Esophagus squamous epithelium (tissue), 4 donors: Measurements from ENCODE around the gene NUDT19.
"Not testable (repeated sequence)": the region's sequence is repeated elsewhere in the genome, so short reads cannot be mapped to it uniquely, and the experiment has no call there.

Experiments used
- POLR2A ChIP-seq, 4 donors: fragments of 450-650 bp; IDR thresholded peaks; one replicate each; pipeline ENCODE4 v1.6.1; 2017; ENCODE audit warnings: antibody characterized with exemption in 4 of 4, mild to moderate bottlenecking in 4 of 4, moderate library complexity in 3 of 4
- TF ChIP-seq, protein P1 (sequence below), 6 experiments: fragments of 450-650 bp in 4 of 6; fragments of 200-600 bp in 2 of 6; sonication (generic) in 2 of 6; IDR thresholded peaks; one replicate each; pipeline ENCODE4 v1.5.1; 2016 to 2019; ENCODE audit warnings: antibody characterized with exemption in 6 of 6, mild to moderate bottlenecking in 4 of 6, moderate library complexity in 4 of 6

- TF ChIP-seq, protein P1, sequence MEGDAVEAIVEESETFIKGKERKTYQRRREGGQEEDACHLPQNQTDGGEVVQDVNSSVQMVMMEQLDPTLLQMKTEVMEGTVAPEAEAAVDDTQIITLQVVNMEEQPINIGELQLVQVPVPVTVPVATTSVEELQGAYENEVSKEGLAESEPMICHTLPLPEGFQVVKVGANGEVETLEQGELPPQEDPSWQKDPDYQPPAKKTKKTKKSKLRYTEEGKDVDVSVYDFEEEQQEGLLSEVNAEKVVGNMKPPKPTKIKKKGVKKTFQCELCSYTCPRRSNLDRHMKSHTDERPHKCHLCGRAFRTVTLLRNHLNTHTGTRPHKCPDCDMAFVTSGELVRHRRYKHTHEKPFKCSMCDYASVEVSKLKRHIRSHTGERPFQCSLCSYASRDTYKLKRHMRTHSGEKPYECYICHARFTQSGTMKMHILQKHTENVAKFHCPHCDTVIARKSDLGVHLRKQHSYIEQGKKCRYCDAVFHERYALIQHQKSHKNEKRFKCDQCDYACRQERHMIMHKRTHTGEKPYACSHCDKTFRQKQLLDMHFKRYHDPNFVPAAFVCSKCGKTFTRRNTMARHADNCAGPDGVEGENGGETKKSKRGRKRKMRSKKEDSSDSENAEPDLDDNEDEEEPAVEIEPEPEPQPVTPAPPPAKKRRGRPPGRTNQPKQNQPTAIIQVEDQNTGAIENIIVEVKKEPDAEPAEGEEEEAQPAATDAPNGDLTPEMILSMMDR (IDR thresholded peaks at IDR 0.05): not testable (repeated sequence)
- not testable (repeated sequence) for TF ChIP-seq POLR2A (IDR thresholded peaks at IDR 0.05)
Observed at GRCh38 chr19:32656379-32656778, 35.2 kb upstream of the NUDT19 start.
